Measurements from ENCODE around the gene SLC6A4.

- TF ChIP-seq HDAC6 (IDR thresholded peaks at IDR 0.05; ENCODE audit: unreplicated experiment) (no peak), IKZF1 (conservative IDR thresholded peaks at IDR 0.05) (no peak), CHD1 (IDR thresholded peaks at IDR 0.05; ENCODE audit: low read depth, low read length) (no peak), ELK1 (IDR thresholded peaks at IDR 0.05; ENCODE audit: low read depth, low read length) (no peak), POLR2AphosphoS5 (IDR thresholded peaks at IDR 0.05; ENCODE audit: low read length) (no peak)
Measured at GRCh38 chr17:30148376-30148775, 87.1 kb downstream of the SLC6A4 start.
